ENCODE measurements around the gene ITGB5. TPM values are rescaled to one million over a fixed set of nuclear protein-coding genes. Genes with fewer than 3 reads are reported as not detected.
"Not testable (repeated sequence)": the region's sequence is repeated elsewhere in the genome, so short reads cannot be mapped to it uniquely, and the experiment has no call there.

Gene ITGB5
- total RNA-seq, 1 experiment from 2014 or later = 225 TPM

GRCh38 chr3:124784686-124785382, 102.3 kb downstream of the ITGB5 start:
- CTCF ChIA-PET = interaction anchor here (3.3 kb wide), 1 partner anchor 117 kb away, joined by 69 read pairs; no protein-coding TSS in a partner anchor
- Mint-ChIP-seq H3K27me3 (ENCODE audit: unreplicated experiment) (no peaks in the 10 kb centered on the region), H3K4me3 (ENCODE audit: low read depth, unreplicated experiment) (no peak overlapping the region), H3K9me3 (ENCODE audit: low read depth, unreplicated experiment) (no peaks in the 10 kb centered on the region), H3K4me1 (ENCODE audit: low read depth, unreplicated experiment) (peaks cover 12% of the 10 kb centered on the region), H3K27ac (ENCODE audit: unreplicated experiment) (no peak overlapping the region), H3K36me3 (ENCODE audit: insufficient read depth, unreplicated experiment) (peaks cover 15% of the 10 kb centered on the region)
- intact Hi-C loops (cut with micrococcal nuclease; ENCODE audit: unreplicated experiment) = no loop called here
- TF ChIP-seq CTCF (IDR thresholded peaks at IDR 0.05; ENCODE audit: unreplicated experiment) = no peak
- no peak for DNase-seq
- BruUV-seq (replicated peaks) = no TSS peak

GRCh38 chr3:124783696-124784095, 103.5 kb downstream of the ITGB5 start:
- Mint-ChIP-seq H3K27ac (ENCODE audit: unreplicated experiment) (no peak overlapping the region), H3K36me3 (ENCODE audit: insufficient read depth, unreplicated experiment) (peaks cover 15% of the 10 kb centered on the region), H3K4me3 (ENCODE audit: low read depth, unreplicated experiment) (no peak overlapping the region), H3K27me3 (ENCODE audit: unreplicated experiment) (no peaks in the 10 kb centered on the region), H3K9me3 (ENCODE audit: low read depth, unreplicated experiment) (no peaks in the 10 kb centered on the region), H3K4me1 (ENCODE audit: low read depth, unreplicated experiment) (peaks cover 12% of the 10 kb centered on the region)
- intact Hi-C loops (cut with micrococcal nuclease; ENCODE audit: unreplicated experiment) = no loop called here
- TF ChIP-seq CTCF (IDR thresholded peaks at IDR 0.05; ENCODE audit: unreplicated experiment) = no peak
- CTCF ChIA-PET = interaction anchor here (1.5 kb wide), 1 partner anchor 22 kb away, joined by 5 read pairs; no protein-coding TSS in a partner anchor
- DNase-seq = no peak
- no TSS peak for BruUV-seq (replicated peaks)

GRCh38 chr3:124782377-124782712, 104.8 kb downstream of the ITGB5 start:
- H3K27me3 Mint-ChIP-seq (ENCODE audit: unreplicated experiment); H3K27ac Mint-ChIP-seq (ENCODE audit: unreplicated experiment); intact Hi-C loops (cut with micrococcal nuclease; ENCODE audit: unreplicated experiment); DNase-seq; H3K9me3 Mint-ChIP-seq (ENCODE audit: low read depth, unreplicated experiment); CTCF ChIA-PET; H3K4me3 Mint-ChIP-seq (ENCODE audit: low read depth, unreplicated experiment); BruUV-seq (replicated peaks): not testable (repeated sequence)
- H3K36me3 Mint-ChIP-seq (ENCODE audit: insufficient read depth, unreplicated experiment) = peaks cover 26% of the 10 kb centered on the region
- H3K4me1 Mint-ChIP-seq (ENCODE audit: low read depth, unreplicated experiment) = peaks cover 11% of the 10 kb centered on the region

- intact Hi-C loops (cut with micrococcal nuclease; ENCODE audit: unreplicated experiment) = no loop called here
- no peak overlapping the region for H3K4me3 Mint-ChIP-seq (ENCODE audit: low read depth, unreplicated experiment)
- H3K27ac Mint-ChIP-seq (ENCODE audit: unreplicated experiment) = no peak overlapping the region
- H3K9me3 Mint-ChIP-seq (ENCODE audit: low read depth, unreplicated experiment) = no peaks in the 10 kb centered on the region
- H3K36me3 Mint-ChIP-seq (ENCODE audit: insufficient read depth, unreplicated experiment) = peaks cover 27% of the 10 kb centered on the region
- H3K4me1 Mint-ChIP-seq (ENCODE audit: low read depth, unreplicated experiment) = peaks cover 5% of the 10 kb centered on the region
- no peaks in the 10 kb centered on the region for H3K27me3 Mint-ChIP-seq (ENCODE audit: unreplicated experiment)
- no peak for DNase-seq
- no TSS peak for BruUV-seq (replicated peaks)
- TF ChIP-seq CTCF (IDR thresholded peaks at IDR 0.05; ENCODE audit: unreplicated experiment) = no peak
- CTCF ChIA-PET = interaction anchor here (0.5 to 0.6 kb wide), 2 partner anchors 16 to 108 kb away, joined by 3 read pairs; no protein-coding TSS in a partner anchor
Observed at GRCh38 chr3:124781476-124782376, 105.4 kb downstream of the ITGB5 start.

Measured in Calu3 (cell line).